Transverse colon (tissue), 4 donors: ENCODE data around the gene ZNF568. TPM values are rescaled to one million over a fixed set of nuclear protein-coding genes. Genes with fewer than 3 reads are reported as not detected.

Experiments
- DNase-seq: peaks from one replicate; pipeline ENCODE4 v3.0.0-alpha.2; 2019
- H3K27ac ChIP-seq, 4 donors: fragments of 200-600 bp; sonication (generic); 2 replicates each; pipeline ENCODE4 v1.5.1; 2016 to 2018; ENCODE audit warnings: inconsistent platforms in 4 of 4
- H3K27me3 ChIP-seq: fragments of 200-600 bp; sonication (generic); 2 replicates; pipeline ENCODE4 v1.5.1; 2017; ENCODE audit warnings: inconsistent platforms
- H3K36me3 ChIP-seq, 4 donors: fragments of 200-600 bp; sonication (generic); 2 replicates each; pipeline ENCODE4 v1.5.1; 2017 to 2019; ENCODE audit warnings: inconsistent platforms in 4 of 4
- H3K4me1 ChIP-seq, 4 donors: fragments of 200-600 bp; sonication (generic); 2 replicates each; pipeline ENCODE4 v1.5.1; 2017 to 2020; ENCODE audit warnings: inconsistent platforms in 4 of 4
- H3K4me3 ChIP-seq, 4 donors: fragments of 200-600 bp; sonication (generic); 1 replicate in 1 of 4; 2 replicates in 3 of 4; pipeline versions ENCODE4 v1.5.1 to v1.6.1; 2017 to 2019; ENCODE audit warnings: inconsistent platforms in 4 of 4
- H3K9me3 ChIP-seq, 2 donors: fragments of 200-600 bp; sonication (generic); 2 replicates each; pipeline ENCODE4 v1.5.1; 2017 to 2019; ENCODE audit warnings: inconsistent platforms in 2 of 2
- CTCF ChIP-seq, 5 experiments: fragments of 200-600 bp in 3 of 5; fragments of 450-650 bp in 2 of 5; sonication (generic) in 3 of 5; IDR thresholded peaks; 1 replicate in 2 of 5; 2 replicates in 3 of 5; pipeline ENCODE4 v1.5.1; 2016 to 2017; ENCODE audit warnings: antibody characterized with exemption in 5 of 5, inconsistent platforms in 3 of 5, mild to moderate bottlenecking in 2 of 5, moderate library complexity in 1 of 5
- EP300 ChIP-seq: sonication (generic); formaldehyde crosslinking; IDR thresholded peaks from one replicate; pipeline ENCODE4 v1.6.1; 2017; ENCODE audit warnings: antibody characterized with exemption, low read depth
- POLR2A ChIP-seq: fragments of 450-650 bp; IDR thresholded peaks from one replicate; pipeline ENCODE4 v1.6.1; 2016; ENCODE audit warnings: antibody characterized with exemption, mild to moderate bottlenecking, moderate library complexity
- POLR2AphosphoS5 ChIP-seq, 3 donors: sonication (generic); formaldehyde crosslinking; IDR thresholded peaks; one replicate each; pipeline ENCODE4 v1.6.1; 2016; ENCODE audit warnings: antibody characterized with exemption in 3 of 3
- WGBS, 2 donors: methylation state at CpG; one replicate each; pipeline ENCODE4 v1.1.5; 2018; ENCODE audit warnings: low coverage in 1 of 2; 5-methylcytosine and 5-hydroxymethylcytosine counted together
- in situ Hi-C, 4 donors: fragments of 200-750 bp; cut with MboI; loops; one replicate each; pipeline versions ENCODE4 v1.15.0 to v1.15.1; 2017; ENCODE audit warnings: low sequenced_read_pairs in 3 of 4, low pct_ligation_motif_present in 1 of 4, low pct_unique_long_range_greater_than_20kb in 1 of 4
- intact Hi-C: fragments of 100-400 bp; cut with DNase I; formaldehyde crosslinking; loops from one replicate; pipeline ENCODE4 v1.15.1; 2023; ENCODE audit warnings: low total_unique reads
- total RNA-seq, 4 donors: library from RNA; depleted of rRNA; stranded (reverse); fragments of >200 nt; gene quantifications; one replicate each; pipeline ENCODE4 v1.1.0, GENCODE V29; 2016

The ZNF568 gene
- total RNA-seq, 4 donors from 2014 or later, result 3.0 to 102 (median 5.2) TPM; not detected in 1

GRCh38 chr19:36997843-36998235 is 81.7 kb downstream of the ZNF568 start:
- Histone ChIP-seq H3K9me3 (peaks cover 38 to 41% of the 10 kb centered on the region in 2 donors), H3K4me3 (no peak overlapping the region), H3K27ac (no peak overlapping the region), H3K4me1 (no peaks in the 10 kb centered on the region), H3K36me3 (peaks cover 0 to 31% (median 13%) of the 10 kb centered on the region in 4 donors), H3K27me3 (no peaks in the 10 kb centered on the region)
- no peak for DNase-seq
- intact Hi-C loops (no loop called here), in situ Hi-C loops (loop anchor here in 1 of 4 donors (25.0 kb wide), 1 partner anchor 264 kb away; no protein-coding TSS in a partner anchor)
- WGBS, 2 donors, result 67 to 93% methylated on average over 2 to 7 of the region's 7 CpGs
- TF ChIP-seq EP300 (no peak), POLR2AphosphoS5 (IDR thresholded peaks at IDR 0.05) (no peak), POLR2A (no peak), CTCF (IDR thresholded peaks at IDR 0.05) (no peak)

GRCh38 chr19:36999313-36999712 is 83.2 kb downstream of the ZNF568 start:
- WGBS, 2 donors, result 90 to 94% methylated on average over 2 of the region's 2 CpGs
- TF ChIP-seq CTCF (IDR thresholded peaks at IDR 0.05), result no peak
- TF ChIP-seq POLR2A, result no peak
- no peak for TF ChIP-seq EP300
- no peak for TF ChIP-seq POLR2AphosphoS5 (IDR thresholded peaks at IDR 0.05)
- in situ Hi-C loops (loop anchor here in 1 of 4 donors (25.0 kb wide), 1 partner anchor 263 kb away; no protein-coding TSS in a partner anchor), intact Hi-C loops (no loop called here)
- peaks cover 25 to 41% of the 10 kb centered on the region in 2 donors for H3K9me3 ChIP-seq
- no peak for DNase-seq
- no peak overlapping the region for H3K4me3 ChIP-seq
- no peaks in the 10 kb centered on the region for H3K4me1 ChIP-seq
- peaks cover 0 to 27% (median 9%) of the 10 kb centered on the region in 4 donors for H3K36me3 ChIP-seq
- H3K27me3 ChIP-seq, result no peaks in the 10 kb centered on the region
- no peak overlapping the region for H3K27ac ChIP-seq

- DNase-seq, result peak; percentile 13
- Histone ChIP-seq H3K36me3 (no peaks in the 10 kb centered on the region), H3K4me3 (peak overlapping the region in 3 of 4 donors; percentile 18 to 41 (median 26)), H3K27me3 (no peaks in the 10 kb centered on the region), H3K4me1 (no peaks in the 10 kb centered on the region), H3K27ac (peak overlapping the region in 1 of 4 donors; percentile 4), H3K9me3 (peaks cover 14 to 19% of the 10 kb centered on the region in 2 donors)
- in situ Hi-C loops (no loop called here), intact Hi-C loops (no loop called here)
- TF ChIP-seq EP300, result no peak
- no peak for TF ChIP-seq POLR2AphosphoS5 (IDR thresholded peaks at IDR 0.05)
- TF ChIP-seq POLR2A, result no peak
- TF ChIP-seq CTCF (IDR thresholded peaks at IDR 0.05), result no peak
- 52% methylated on average over 40 of the region's 48 CpGs; no CpG with 5 or more reads in 1 of the 2 donors for WGBS, 2 donors
Measured at GRCh38 chr19:37007587-37008220, 91.6 kb downstream of the ZNF568 start.

GRCh38 chr19:37009871-37010270 is 93.7 kb downstream of the ZNF568 start:
- intact Hi-C loops (no loop called here), in situ Hi-C loops (no loop called here)
- WGBS, 2 donors, result 90 to 96% methylated on average over 4 to 18 of the region's 28 CpGs
- TF ChIP-seq CTCF (IDR thresholded peaks at IDR 0.05), result no peak
- no peak for TF ChIP-seq EP300
- no peak for TF ChIP-seq POLR2AphosphoS5 (IDR thresholded peaks at IDR 0.05)
- no peak for TF ChIP-seq POLR2A
- Histone ChIP-seq H3K36me3 (no peaks in the 10 kb centered on the region), H3K27ac (no peak overlapping the region), H3K4me3 (no peak overlapping the region), H3K27me3 (no peaks in the 10 kb centered on the region), H3K4me1 (no peaks in the 10 kb centered on the region), H3K9me3 (peaks cover 19 to 31% of the 10 kb centered on the region in 2 donors)
- DNase-seq, result no peak
